KMS-11 (cell line): ENCODE measurements around the gene KRTAP2-3.
"Not testable (repeated sequence)": the region's sequence is repeated elsewhere in the genome, so short reads cannot be mapped to it uniquely, and the experiment has no call there.

Experiments used
- H2AFZ ChIP-seq: fragments of 200-600 bp; sonication (generic); 2 replicates; pipeline ENCODE4 v1.6.1; 2016; ENCODE audit warnings: antibody characterized with exemption, mixed run types, low read depth
- H3K27ac ChIP-seq: fragments of 200-600 bp; sonication (generic); 2 replicates; pipeline ENCODE4 v1.6.1; 2016; ENCODE audit warnings: mild to moderate bottlenecking, mixed run types
- H3K27me3 ChIP-seq: fragments of 200-600 bp; sonication (generic); 2 replicates; pipeline ENCODE4 v1.6.1; 2017; ENCODE audit warnings: mild to moderate bottlenecking, low read depth, mixed run types, moderate library complexity; ENCODE audit not compliant: insufficient read depth
- H3K36me3 ChIP-seq: fragments of 200-600 bp; sonication (generic); 2 replicates; pipeline ENCODE4 v1.6.1; 2017; ENCODE audit warnings: mild to moderate bottlenecking, mixed run types; ENCODE audit not compliant: insufficient read depth
- H3K4me1 ChIP-seq: fragments of 200-600 bp; sonication (generic); 2 replicates; pipeline ENCODE4 v1.6.1; 2016; ENCODE audit warnings: mild to moderate bottlenecking, low read depth, mixed run types; ENCODE audit not compliant: poor library complexity, severe bottlenecking
- H3K4me2 ChIP-seq: fragments of 200-600 bp; sonication (generic); 2 replicates; pipeline ENCODE4 v1.7.0; 2016; ENCODE audit warnings: mild to moderate bottlenecking, mixed run types
- H3K4me3 ChIP-seq: fragments of 200-600 bp; sonication (generic); IDR thresholded peaks from 2 replicates; pipeline ENCODE4 v1.6.1; 2017; ENCODE audit warnings: low read depth, low read length, mixed read lengths; ENCODE audit not compliant: insufficient read depth
- H3K79me2 ChIP-seq: fragments of 200-600 bp; sonication (generic); 2 replicates; pipeline ENCODE4 v1.6.1; 2016; ENCODE audit warnings: low read depth, mixed run types; ENCODE audit not compliant: insufficient read depth
- H3K9ac ChIP-seq: fragments of 200-600 bp; sonication (generic); 2 replicates; pipeline ENCODE4 v1.6.1; 2016; ENCODE audit warnings: mild to moderate bottlenecking, mixed run types
- H4K20me1 ChIP-seq: fragments of 200-600 bp; sonication (generic); 2 replicates; pipeline ENCODE4 v1.6.1; 2016; ENCODE audit warnings: mild to moderate bottlenecking, mixed run types; ENCODE audit not compliant: insufficient read depth
- CTCF ChIP-seq: fragments of 200-600 bp; sonication (generic); conservative IDR thresholded peaks from 2 replicates; pipeline ENCODE4 v1.6.1; 2017; ENCODE audit warnings: low read depth, mild to moderate bottlenecking, antibody characterized with exemption, low read length, moderate library complexity, mixed read lengths

KRTAP2-3 gene

GRCh38 chr17:41057547-41057946, 2.4 kb downstream of the KRTAP2-3 start:
- Histone ChIP-seq H3K4me3 (no peak overlapping the region), H3K27ac (no peak overlapping the region), H3K4me2 (no peak overlapping the region), H3K9ac (no peak overlapping the region), H3K4me1 (no peaks in the 10 kb centered on the region), H3K27me3 (no peaks in the 10 kb centered on the region), H2AFZ (no peak overlapping the region), H3K36me3 (no peaks in the 10 kb centered on the region), H4K20me1 (no peaks in the 10 kb centered on the region), H3K79me2 (no peaks in the 10 kb centered on the region)
- no peak for TF ChIP-seq CTCF

- not testable (repeated sequence) for H3K27ac ChIP-seq, H3K9ac ChIP-seq, H3K4me3 ChIP-seq, H3K4me1 ChIP-seq, H3K4me2 ChIP-seq, H4K20me1 ChIP-seq, H3K36me3 ChIP-seq, H2AFZ ChIP-seq, H3K27me3 ChIP-seq, H3K79me2 ChIP-seq
These were observed 4.8 kb downstream of the KRTAP2-3 start, which contains the start of gene KRTAP2-2 for GRCh38 chr17:41055130-41055529. Gene KRTAP2-2, minus strand, starts transcription at chr17:41055230. Its CDS starts 19 bp downstream, at chr17:41055211.

GRCh38 chr17:41054556-41054955, 5.4 kb downstream of the KRTAP2-3 start:
- not testable (repeated sequence) for H3K4me2 ChIP-seq, H3K27ac ChIP-seq, H2AFZ ChIP-seq, H4K20me1 ChIP-seq, H3K4me3 ChIP-seq, H3K36me3 ChIP-seq, H3K9ac ChIP-seq, H3K4me1 ChIP-seq, H3K27me3 ChIP-seq, H3K79me2 ChIP-seq

- H3K4me2 ChIP-seq = no peak overlapping the region
- H3K9ac ChIP-seq = no peak overlapping the region
- H4K20me1 ChIP-seq = no peaks in the 10 kb centered on the region
- no peaks in the 10 kb centered on the region for H3K79me2 ChIP-seq
- H3K4me1 ChIP-seq = no peaks in the 10 kb centered on the region
- H3K4me3 ChIP-seq = no peak overlapping the region
- H3K27ac ChIP-seq = no peak overlapping the region
- TF ChIP-seq CTCF = no peak
- no peaks in the 10 kb centered on the region for H3K27me3 ChIP-seq
- H3K36me3 ChIP-seq = no peaks in the 10 kb centered on the region
- H2AFZ ChIP-seq = no peak overlapping the region
These were observed 5.9 kb downstream of the KRTAP2-3 start for GRCh38 chr17:41054025-41054424.

GRCh38 chr17:41052566-41052965, 7.3 kb downstream of the KRTAP2-3 start:
- Histone ChIP-seq H3K27me3 (no peaks in the 10 kb centered on the region), H4K20me1 (no peaks in the 10 kb centered on the region), H3K4me3 (no peak overlapping the region), H3K79me2 (no peaks in the 10 kb centered on the region), H3K9ac (no peak overlapping the region), H3K36me3 (no peaks in the 10 kb centered on the region), H3K4me2 (no peak overlapping the region), H3K4me1 (no peaks in the 10 kb centered on the region), H2AFZ (no peak overlapping the region), H3K27ac (no peak overlapping the region)
- no peak for TF ChIP-seq CTCF
